ENCODE measurements around the gene NRDC.

Gene NRDC

GRCh38 chr1:51858892-51859291 lies 19.6 kb downstream of the NRDC start:
- no peak overlapping the region for H3K27ac ChIP-seq (ENCODE audit: extremely low read depth, low read depth, low read length)
- peaks cover 4 to 11% of the 10 kb centered on the region in 2 experiments; a peak in 2 of 3 replicates for H3K36me3 ChIP-seq (ENCODE audit: control insufficient read depth in 2 of 2, insufficient read depth in 1 of 2, low read length in 2 of 2)
- no peak overlapping the region for H3K4me3 ChIP-seq (ENCODE audit: low read depth, low read length)
- H3K9me3 ChIP-seq (ENCODE audit: control insufficient read depth, insufficient read depth, low read depth, low read length): no peaks in the 10 kb centered on the region
- CTCF ChIA-PET: interaction anchor here (0.7 kb wide), 1 partner anchor 9 kb away, joined by 3 read pairs; no protein-coding TSS in a partner anchor
- POLR2A ChIA-PET: interaction anchor here (0.7 to 1.3 kb wide), 2 partner anchors 11 to 623 kb away, joined by 3 read pairs; partner anchors contain the start of gene RNF11
- TF ChIP-seq HOXA7 (CRISPR knock-in tag; IDR thresholded peaks at IDR 0.05; ENCODE audit: borderline replicate concordance) (no peak), GLI2 (tag by site-specific recombination; IDR thresholded peaks at IDR 0.05; ENCODE audit: borderline replicate concordance, low read depth) (no peak), SETDB1 (IDR thresholded peaks at IDR 0.05; ENCODE audit: insufficient read length, low read length) (no peak), ZNF23 (tag by site-specific recombination; IDR thresholded peaks at IDR 0.05; ENCODE audit: borderline replicate concordance) (no peak), ZNF324 (tag by site-specific recombination; IDR thresholded peaks at IDR 0.05) (no peak), ZBTB21 (tag by site-specific recombination; IDR thresholded peaks at IDR 0.05) (no peak), ZNF692 (tag by site-specific recombination; IDR thresholded peaks at IDR 0.05) (no peak), ZBTB8A (tag by site-specific recombination; IDR thresholded peaks at IDR 0.05) (no peak), ZNF843 (tag by site-specific recombination; IDR thresholded peaks at IDR 0.05) (no peak), BCL6B (tag by site-specific recombination; IDR thresholded peaks at IDR 0.05) (no peak)
- no peaks in the 10 kb centered on the region for H3K4me1 ChIP-seq (ENCODE audit: control insufficient read depth, insufficient read depth, low read length)

- Histone ChIP-seq H3K4me1 (ENCODE audit: control insufficient read depth, insufficient read depth, low read length) (no peaks in the 10 kb centered on the region), H3K27ac (ENCODE audit: extremely low read depth, low read depth, low read length) (no peak overlapping the region), H3K9me3 (ENCODE audit: control insufficient read depth, insufficient read depth, low read depth, low read length) (no peaks in the 10 kb centered on the region), H3K4me3 (ENCODE audit: low read depth, low read length) (no peak overlapping the region), H3K36me3 (ENCODE audit: control insufficient read depth in 2 of 2, insufficient read depth in 1 of 2, low read length in 2 of 2) (peaks cover 0 to 11% of the 10 kb centered on the region in 2 experiments; a peak in 1 of 3 replicates)
- TF ChIP-seq ZNF10 (tag by site-specific recombination; IDR thresholded peaks at IDR 0.05) (no peak), SCRT1 (tag by site-specific recombination; IDR thresholded peaks at IDR 0.05; ENCODE audit: borderline replicate concordance) (no peak), ZNF549 (tag by site-specific recombination; IDR thresholded peaks at IDR 0.05) (no peak), ZNF488 (tag by site-specific recombination; IDR thresholded peaks at IDR 0.05) (no peak), MZF1 (tag by site-specific recombination; IDR thresholded peaks at IDR 0.05; ENCODE audit: borderline replicate concordance) (no peak), GLIS1 (tag by site-specific recombination; IDR thresholded peaks at IDR 0.05) (no peak), ZNF514 (tag by site-specific recombination; IDR thresholded peaks at IDR 0.05) (no peak), ZNF623 (tag by site-specific recombination; IDR thresholded peaks at IDR 0.05) (no peak)
- ChIA-PET CTCF (interaction anchor here (0.6 kb wide), 1 partner anchor 567 kb away, joined by 3 read pairs; no protein-coding TSS in a partner anchor), POLR2A (no interaction called here)
Observed at GRCh38 chr1:51856745-51857144, 21.8 kb downstream of the NRDC start.

GRCh38 chr1:51855624-51856023 lies 22.9 kb downstream of the NRDC start:
- CTCF ChIA-PET: interaction anchor here (0.7 to 2.0 kb wide), 2 partner anchors 11 to 41 kb away, joined by 4 to 5 read pairs; no protein-coding TSS in a partner anchor
- H3K9me3 ChIP-seq (ENCODE audit: control insufficient read depth, insufficient read depth, low read depth, low read length): no peaks in the 10 kb centered on the region
- no peaks in the 10 kb centered on the region; the same call in 1 of the 2 replicates for H3K4me1 ChIP-seq (ENCODE audit: control insufficient read depth, insufficient read depth, low read length)
- H3K36me3 ChIP-seq (ENCODE audit: control insufficient read depth in 2 of 2, insufficient read depth in 1 of 2, low read length in 2 of 2): peaks cover 0 to 11% of the 10 kb centered on the region in 2 experiments; a peak in 1 of 3 replicates
- POLR2A ChIA-PET: no interaction called here
- no peak overlapping the region for H3K27ac ChIP-seq (ENCODE audit: extremely low read depth, low read depth, low read length)
- H3K4me3 ChIP-seq (ENCODE audit: low read depth, low read length): no peak overlapping the region
- no peak for TF ChIP-seq SALL2 (tag by site-specific recombination; IDR thresholded peaks at IDR 0.05; ENCODE audit: borderline replicate concordance)
- TF ChIP-seq WT1 (tag by site-specific recombination; IDR thresholded peaks at IDR 0.05): no peak
- TF ChIP-seq ZNF561 (tag by site-specific recombination; IDR thresholded peaks at IDR 0.05; ENCODE audit: borderline replicate concordance): no peak
- no peak for TF ChIP-seq ZNF391 (tag by site-specific recombination; IDR thresholded peaks at IDR 0.05; ENCODE audit: borderline replicate concordance, low read depth)
- TF ChIP-seq ZNF121 (tag by site-specific recombination; IDR thresholded peaks at IDR 0.05): no peak
- TF ChIP-seq ZNF623 (tag by site-specific recombination; IDR thresholded peaks at IDR 0.05): no peak
- no peak for TF ChIP-seq GLI4 (tag by site-specific recombination; IDR thresholded peaks at IDR 0.05)
- no peak for TF ChIP-seq ZNF221 (tag by site-specific recombination; IDR thresholded peaks at IDR 0.05; ENCODE audit: borderline replicate concordance)
- TF ChIP-seq HIC1 (tag by site-specific recombination; IDR thresholded peaks at IDR 0.05): no peak
- TF ChIP-seq ZNF274 (IDR thresholded peaks at IDR 0.05; ENCODE audit: low read length): no peak
- no peak for TF ChIP-seq ZNF274 (tag by site-specific recombination; IDR thresholded peaks at IDR 0.05; ENCODE audit: borderline replicate concordance)
